HG03196 (cell line): Measurements from ENCODE around the gene CEMIP.

ENCODE experiments used
- ATAC-seq: cut with Tn5 transposase; IDR thresholded peaks from one replicate; pipeline ENCODE4 v1.9.1; 2021; ENCODE audit not compliant: unreplicated experiment

The CEMIP gene

GRCh38 chr15:80880086-80880485 lies 100.9 kb downstream of the CEMIP start:
- ATAC-seq, result no peak

GRCh38 chr15:80883641-80884040 lies 104.5 kb downstream of the CEMIP start:
- no peak for ATAC-seq

GRCh38 chr15:80885016-80885579 lies 105.9 kb downstream of the CEMIP start:
- ATAC-seq, result no peak

- no peak for ATAC-seq
Measured at GRCh38 chr15:80887148-80887547, 108.0 kb downstream of the CEMIP start.

GRCh38 chr15:80888846-80889245 lies 109.7 kb downstream of the CEMIP start:
- ATAC-seq, result no peak

GRCh38 chr15:80890341-80891005 lies 111.3 kb downstream of the CEMIP start:
- ATAC-seq, result no peak

- ATAC-seq, result no peak
Measured at GRCh38 chr15:80891006-80891405, 111.8 kb downstream of the CEMIP start.

- ATAC-seq, result no peak
Measured at GRCh38 chr15:80892414-80892813, 113.2 kb downstream of the CEMIP start.

GRCh38 chr15:80893777-80894176 lies 114.6 kb downstream of the CEMIP start:
- no peak for ATAC-seq

GRCh38 chr15:80895091-80895490 lies 115.9 kb downstream of the CEMIP start:
- no peak for ATAC-seq

- no peak for ATAC-seq
Measured at GRCh38 chr15:80895965-80896364, 116.8 kb downstream of the CEMIP start.

GRCh38 chr15:80898040-80898439 lies 118.9 kb downstream of the CEMIP start:
- no peak for ATAC-seq

GRCh38 chr15:80902298-80902801 lies 123.2 kb downstream of the CEMIP start:
- ATAC-seq, result no peak

- ATAC-seq, result no peak
Measured at GRCh38 chr15:80904998-80905397, 125.8 kb downstream of the CEMIP start.

- ATAC-seq, result no peak
Measured at GRCh38 chr15:80906159-80906766, 127.1 kb downstream of the CEMIP start.

GRCh38 chr15:80911821-80912220 lies 132.7 kb downstream of the CEMIP start:
- ATAC-seq, result no peak

GRCh38 chr15:80912673-80913072 lies 133.5 kb downstream of the CEMIP start:
- ATAC-seq, result no peak

GRCh38 chr15:80913541-80913940 lies 134.4 kb downstream of the CEMIP start:
- no peak for ATAC-seq

GRCh38 chr15:80915472-80915871 lies 136.3 kb downstream of the CEMIP start:
- ATAC-seq, result no peak

- ATAC-seq, result no peak
Measured at GRCh38 chr15:80916056-80916455, 136.9 kb downstream of the CEMIP start.

- ATAC-seq, result no peak
Measured at GRCh38 chr15:80918196-80918783, 139.1 kb downstream of the CEMIP start.

- no peak for ATAC-seq
Measured at GRCh38 chr15:80920271-80920699, 141.1 kb downstream of the CEMIP start.
